Pancreas (tissue), 10 donors: Measurements from ENCODE around the gene BACE1. TPM values are rescaled to one million over a fixed set of nuclear protein-coding genes. Genes with fewer than 3 reads are reported as not detected.
"Not testable (repeated sequence)": the region's sequence is repeated elsewhere in the genome, so short reads cannot be mapped to it uniquely, and the experiment has no call there.

ENCODE experiments used
- ATAC-seq, 4 donors: fragments of 200-7000 bp; cut with Tn5 transposase; one replicate each; pipeline versions ENCODE4 v1.8.0 to v1.9.1; 2020; ENCODE audit warnings: mild to moderate bottlenecking in 4 of 4, moderate library complexity in 4 of 4
- DNase-seq, 6 donors: peaks; one replicate each; pipeline ENCODE4 v3.0.0-alpha.2; 2020
- FAIRE-seq: peaks from 2 replicates; lab custom pipeline; 2012; peaks lifted over from hg19 to GRCh38; lab: Jason Lieb, UNC
- H3K27ac ChIP-seq, 4 donors: fragments of 200-600 bp; sonication (generic); 1 replicate in 3 of 4; 2 replicates in 1 of 4; pipeline versions ENCODE4 v1.5.0 to v1.8.0; 2020
- H3K27me3 ChIP-seq, 4 donors: fragments of 200-600 bp; one replicate each; pipeline ENCODE4 v1.8.0; 2021
- H3K36me3 ChIP-seq, 3 donors: fragments of 200-600 bp; sonication (generic) in 1 of 3; one replicate each; pipeline versions ENCODE4 v1.5.0 to v1.8.0; 2020 to 2021
- H3K4me1 ChIP-seq, 3 donors: fragments of 200-600 bp; one replicate each; pipeline ENCODE4 v1.8.0; 2021
- H3K4me3 ChIP-seq, 4 donors: fragments of 200-600 bp; sonication (generic) in 2 of 4; one replicate each; pipeline versions ENCODE4 v1.5.0 to v1.8.0; 2020 to 2021
- H3K9me3 ChIP-seq, 4 donors: fragments of 200-600 bp; one replicate each; pipeline ENCODE4 v1.8.0; 2021
- CTCF ChIP-seq, 4 donors: fragments of 200-600 bp; sonication (generic) in 3 of 4; IDR thresholded peaks; one replicate each; pipeline versions ENCODE4 v1.5.0 to v1.8.0; 2021; ENCODE audit warnings: antibody characterized with exemption in 4 of 4
- WGBS, 2 donors: extraction: QIAGEN DNeasy Blood & Tissue Kit; methylation state at CpG; one replicate each; pipeline ENCODE4 v1.1.7; 2013; 5-methylcytosine and 5-hydroxymethylcytosine counted together
- intact Hi-C, 3 donors: fragments of 100-400 bp; cut with DNase I; formaldehyde crosslinking; loops; one replicate each; pipeline versions ENCODE4 v1.11.1 to v1.14.2; 2022
- polyA plus RNA-seq, 2 donors: library from polyadenylated mRNA; stranded (reverse); fragments of 200-250 nt; gene quantifications; one replicate each; pipeline ENCODE4 v1.2.3, GENCODE V29; 2013
- total RNA-seq, 6 donors: library from RNA; stranded (reverse); fragmentation: NEBNext Ultra II Directional in 4 of 6; extraction: Animal tissue kit (Norgen Biotek cat#: 25700) in 4 of 6; gene quantifications; one replicate each; pipeline versions ENCODE4 v1.2.1 to v1.2.4, GENCODE V29; 2021 to 2023
- donor health status: healthy with polysubstance abuse.
- donor health status: DM: no; HTN: no; CAD: no; lungs with moderate emphysema.
- donor health status: DM: no; HTN: no; CAD: no.
- donor health status: control.
- donor health status: control.
- donor health status: Bipolar disorder and iron deficiency.
- donor health status: DM: yes; HTN: yes; CAD: no.
- donor health status: DM: no; HTN: no; CAD: no.
- donor health status: DM: no; HTN: no; CAD: no.
- donor health status: DM: yes; HTN: yes; CAD: no.

The BACE1 gene
- total and polyA plus RNA-seq, 8 donors: 27.8 to 207 (median 103) TPM

GRCh38 chr11:117332843-117333242 is 16.8 kb upstream of the BACE1 start:
- Histone ChIP-seq H3K27ac (no peak overlapping the region), H3K4me3 (no peak overlapping the region), H3K4me1 (peaks cover 0 to 8% (median 5%) of the 10 kb centered on the region in 3 donors), H3K36me3 (no peaks in the 10 kb centered on the region), H3K9me3 (no peaks in the 10 kb centered on the region), H3K27me3 (no peaks in the 10 kb centered on the region)
- FAIRE-seq (no peak), ATAC-seq (no peak), DNase-seq (no peak)
- TF ChIP-seq CTCF (IDR thresholded peaks at IDR 0.05): no peak
- WGBS, 2 donors: 44 to 71% methylated on average over 2 of the region's 2 CpGs
- intact Hi-C loops: no loop called here

- FAIRE-seq (no peak), DNase-seq (peak in 1 of 6 donors; percentile 42), ATAC-seq (peak; percentile 36 to 61 (median 54))
- WGBS, 2 donors: 7% methylated on average over 15 of the region's 15 CpGs
- Histone ChIP-seq H3K27ac (peak overlapping the region; percentile 80 to 85 (median 82)), H3K27me3 (no peaks in the 10 kb centered on the region), H3K4me1 (peaks cover 0 to 8% (median 5%) of the 10 kb centered on the region in 3 donors), H3K36me3 (no peaks in the 10 kb centered on the region), H3K4me3 (peak overlapping the region; percentile 43 to 82 (median 62)), H3K9me3 (no peaks in the 10 kb centered on the region)
- TF ChIP-seq CTCF (IDR thresholded peaks at IDR 0.05): no peak
- intact Hi-C loops: no loop called here
Observed at GRCh38 chr11:117328375-117329010, 12.4 kb upstream of the BACE1 start.

- Histone ChIP-seq H3K36me3 (no peaks in the 10 kb centered on the region), H3K9me3 (no peaks in the 10 kb centered on the region), H3K4me3 (peak within 1 kb of the TSS; percentile 43 to 82 (median 62)), H3K27ac (peak within 1 kb of the TSS; percentile 80 to 85 (median 82)), H3K27me3 (no peaks in the 10 kb centered on the region), H3K4me1 (peaks cover 0 to 8% (median 5%) of the 10 kb centered on the region in 3 donors)
- 0 to 1% methylated on average over 54 to 64 of the region's 64 CpGs for WGBS, 2 donors
- FAIRE-seq: peak; percentile 91
- ATAC-seq: peak; percentile 97 to 99 (median 98)
- peak; percentile 90 to 97 (median 95) for DNase-seq
- intact Hi-C loops: no loop called here
- TF ChIP-seq CTCF (IDR thresholded peaks at IDR 0.05): no peak
Observed at GRCh38 chr11:117327567-117328374, 11.7 kb upstream of the BACE1 start, which contains the start of gene CEP164. TSS of gene CEP164 (plus strand) at chr11:117327854. CDS start at chr11:117338587, 10,733 bp downstream.

- WGBS, 2 donors: 5 to 10% methylated on average over 5 of the region's 5 CpGs
- H3K27me3 ChIP-seq, DNase-seq, intact Hi-C loops, H3K36me3 ChIP-seq, H3K4me1 ChIP-seq, FAIRE-seq, H3K9me3 ChIP-seq: not testable (repeated sequence)
- ATAC-seq: peak in 2 of 4 donors; percentile 1 to 5
- Histone ChIP-seq H3K27ac (peak overlapping the region in 3 of 4 donors; percentile 80 to 85 (median 84)), H3K4me3 (peak overlapping the region in 3 of 4 donors; percentile 60 to 82 (median 65))
Observed at GRCh38 chr11:117327255-117327566, 11.2 kb upstream of the BACE1 start.

GRCh38 chr11:117319214-117319840 is 3.3 kb upstream of the BACE1 start:
- ATAC-seq (peak in 1 of 4 donors; percentile 18), DNase-seq (no peak), FAIRE-seq (no peak)
- peak overlapping the region in 3 of 4 donors; percentile 15 to 28 (median 17) for H3K27ac ChIP-seq
- intact Hi-C loops: loop anchor here in 2 of 3 donors (5.0 to 10.0 kb wide), 2 partner anchors 85 to 87 kb away; partner anchors contain the start of genes PCSK7 (in 2 of the 2) and RNF214 (in 2 of the 2)
- peaks cover 0 to 13% (median 12%) of the 10 kb centered on the region in 3 donors for H3K4me1 ChIP-seq
- 25 to 30% methylated on average over 5 of the region's 5 CpGs for WGBS, 2 donors
- H3K4me3 ChIP-seq: no peak overlapping the region
- no peaks in the 10 kb centered on the region for H3K27me3 ChIP-seq
- TF ChIP-seq CTCF (IDR thresholded peaks at IDR 0.05): no peak
- no peaks in the 10 kb centered on the region for H3K36me3 ChIP-seq
- no peaks in the 10 kb centered on the region for H3K9me3 ChIP-seq
